Left renal pelvis (tissue), 4 donors: ENCODE data around the gene ELFN2. TPM values are rescaled to one million over a fixed set of nuclear protein-coding genes. Genes with fewer than 3 reads are reported as not detected.
A peak's percentile ranks its signal among the peaks of the same experiment; 100 is the strongest.
"Not testable (repeated sequence)": the region's sequence is repeated elsewhere in the genome, so short reads cannot be mapped to it uniquely, and the experiment has no call there.

ENCODE experiments used
- DNase-seq, 4 donors: peaks; one replicate each; pipeline ENCODE4 v3.0.0-alpha.2; 2013; ENCODE audit warnings: low read depth in 4 of 4, low spot score in 3 of 4
- polyA plus RNA-seq, 4 donors: library from polyadenylated mRNA; unstranded; fragments of 120-200 nt; gene quantifications; one replicate each; pipeline ENCODE4 v1.2.1, GENCODE V29; 2013; ENCODE audit not compliant: insufficient read length in 4 of 4

The ELFN2 gene
- polyA plus RNA-seq = 1 to 10 TPM in 3 of 4 donors, under 1 TPM in 1; 0.54 to 5.3 (median 1.4) TPM

- peak in 1 of 4 donors; percentile 48 for DNase-seq
These were observed at the start of gene ELFN2 for GRCh38 chr22:37427135-37427710. Gene ELFN2, minus strand, starts transcription at chr22:37427479. Its CDS starts 51,945 bp downstream, at chr22:37375534.

DNA sequence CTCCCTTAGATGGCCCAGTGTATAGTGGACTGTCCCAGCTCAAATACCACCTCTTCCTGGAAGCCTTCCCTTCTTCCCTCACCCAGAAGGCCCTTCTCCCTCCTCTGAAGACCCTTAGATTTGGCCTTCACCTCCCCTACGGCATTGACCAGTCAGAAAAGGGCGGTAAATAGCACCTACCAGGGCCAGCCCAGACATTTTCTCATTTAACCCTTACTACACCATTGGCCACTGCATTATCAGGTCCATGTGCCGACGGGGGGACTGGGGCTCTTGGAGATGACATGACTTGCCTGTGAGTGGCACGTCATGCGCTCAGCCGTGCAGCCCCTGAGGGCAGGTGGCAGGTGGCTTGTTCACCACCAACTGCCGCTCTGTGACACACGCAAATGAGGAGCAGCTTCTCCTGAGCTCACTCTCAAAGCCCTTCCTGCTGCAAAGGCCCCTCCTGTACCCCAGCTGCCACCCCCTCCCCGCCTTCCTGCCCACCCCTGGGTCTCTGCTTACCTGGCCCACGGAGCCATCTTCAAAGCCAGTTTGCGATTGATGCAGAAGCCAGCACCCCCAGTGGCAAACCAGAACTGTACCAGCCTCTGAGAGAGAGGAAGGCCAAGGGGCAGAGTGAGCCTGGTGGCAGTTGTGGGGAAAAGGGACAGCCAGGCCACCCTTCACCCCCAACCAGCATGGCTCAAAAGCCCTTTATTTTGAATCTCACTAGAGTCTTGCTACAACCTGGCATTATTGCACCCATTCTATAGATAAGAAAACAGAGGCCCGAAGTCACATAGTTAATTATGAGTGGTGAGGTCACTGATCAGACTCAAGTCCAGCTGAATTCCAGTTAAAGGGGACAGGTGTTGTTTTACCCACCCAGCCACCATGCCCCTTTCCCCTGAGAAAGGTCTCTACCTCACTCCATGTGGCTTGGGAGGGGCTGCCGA is 49.4 kb upstream of the ELFN2 start:
- no peak for DNase-seq

- DNase-seq = no peak
These were observed 47.3 kb upstream of the ELFN2 start for GRCh38 chr22:37474447-37475090.

- no peak for DNase-seq
These were observed 46.2 kb upstream of the ELFN2 start for GRCh38 chr22:37473437-37473946.

DNA sequence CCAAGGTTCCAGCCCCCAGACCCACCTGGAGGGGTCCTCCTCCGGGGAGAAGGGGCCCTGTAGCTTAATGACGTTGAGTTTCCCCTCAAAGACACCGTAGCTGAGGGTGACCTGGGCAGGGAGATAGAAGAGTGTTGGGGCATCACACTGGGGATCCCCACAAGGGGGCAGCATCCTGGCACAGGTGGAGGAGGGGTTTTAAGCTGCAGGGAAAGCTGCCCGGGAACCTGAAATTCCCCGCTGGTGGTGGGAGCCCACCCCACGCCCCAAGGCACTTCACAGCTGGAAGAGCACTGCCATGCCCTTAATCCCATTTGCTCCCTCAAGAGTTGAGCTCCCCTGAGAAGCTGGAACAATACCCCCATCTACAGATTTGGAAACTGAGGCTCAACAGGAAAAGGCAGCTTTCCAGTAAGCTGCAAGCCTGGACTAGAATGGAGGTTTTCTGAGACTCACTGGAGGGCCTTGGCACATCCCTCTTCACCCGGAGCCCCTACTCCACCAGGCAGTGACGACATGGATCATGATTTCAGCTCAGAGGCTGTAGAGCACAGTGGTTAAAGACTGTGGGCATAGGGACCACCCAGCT is 45.2 kb upstream of the ELFN2 start:
- DNase-seq = no peak

GRCh38 chr22:37471727-37472417 is 44.6 kb upstream of the ELFN2 start:
- no peak for DNase-seq

DNA sequence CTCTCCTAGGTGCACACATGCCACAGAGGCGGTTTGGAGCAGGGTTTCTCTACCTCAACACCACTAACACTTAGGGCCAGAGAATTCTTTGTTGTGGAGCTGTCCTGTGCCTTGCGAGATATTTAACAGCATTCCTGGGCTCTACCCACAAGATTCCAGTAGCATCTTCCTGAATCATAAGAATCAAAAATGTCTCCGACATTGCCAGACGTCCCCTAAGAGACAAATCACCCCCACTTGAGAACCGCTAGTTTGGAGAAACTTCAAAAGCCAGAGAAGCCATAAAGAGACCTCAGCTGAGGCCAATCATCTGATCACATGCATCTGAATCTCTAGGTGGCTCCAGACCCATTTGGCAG is 42.8 kb upstream of the ELFN2 start:
- no peak for DNase-seq

DNA sequence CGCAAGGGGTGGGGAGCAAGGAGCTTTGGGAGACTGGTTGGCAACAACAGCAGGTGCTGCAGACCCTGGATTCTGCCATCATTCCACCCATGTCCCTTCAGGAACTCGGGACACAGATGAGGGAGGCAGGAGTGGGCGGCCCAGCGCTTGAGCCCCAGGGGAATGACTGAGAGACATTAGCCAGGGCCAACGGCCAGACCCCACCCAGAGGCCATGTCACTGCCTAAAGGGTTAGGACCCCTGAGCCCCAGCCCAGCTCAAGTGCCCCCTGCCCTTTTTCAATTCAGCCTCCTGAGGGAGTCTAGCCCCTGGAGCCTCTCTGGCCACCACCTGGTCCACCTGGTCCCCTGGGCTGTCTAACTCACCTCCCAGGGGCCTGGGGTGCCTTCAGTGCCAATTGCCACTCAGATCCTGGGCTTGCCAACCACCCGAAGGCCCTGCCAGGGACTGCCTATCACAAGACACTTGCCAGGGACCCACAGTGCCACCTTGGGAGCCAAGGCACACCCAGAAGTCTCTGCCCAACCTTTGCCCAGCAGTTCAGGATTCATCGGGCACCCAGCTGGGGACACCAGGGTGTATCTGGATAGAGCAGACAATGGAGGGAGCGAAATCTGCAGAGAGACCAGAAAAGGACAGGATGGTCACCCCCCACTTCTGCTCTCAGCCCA is 42.3 kb upstream of the ELFN2 start:
- no peak for DNase-seq

DNA sequence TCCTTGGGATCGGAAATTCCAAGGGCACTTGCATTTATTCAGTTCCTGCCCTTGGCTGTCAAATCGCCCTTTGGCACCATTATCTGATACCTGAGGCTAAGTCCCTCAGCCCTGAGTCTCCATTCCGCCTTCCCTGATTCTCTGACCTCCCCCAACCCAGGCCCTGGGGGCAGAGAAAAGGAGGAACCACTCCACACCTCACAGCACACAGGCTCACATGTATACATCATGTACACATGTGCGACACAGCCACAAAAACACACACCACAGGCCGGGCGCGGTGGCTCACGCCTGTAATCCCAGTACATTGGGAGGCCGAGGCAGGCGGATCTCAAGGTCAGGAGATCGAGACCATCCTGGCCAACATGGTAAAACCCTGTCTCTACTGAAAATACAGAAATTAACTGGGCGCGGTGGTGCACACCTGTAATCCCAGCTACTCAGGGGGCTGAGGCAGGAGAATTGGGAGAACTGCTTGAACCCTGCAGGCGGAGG is 41.0 kb upstream of the ELFN2 start:
- not testable (repeated sequence) for DNase-seq

DNA sequence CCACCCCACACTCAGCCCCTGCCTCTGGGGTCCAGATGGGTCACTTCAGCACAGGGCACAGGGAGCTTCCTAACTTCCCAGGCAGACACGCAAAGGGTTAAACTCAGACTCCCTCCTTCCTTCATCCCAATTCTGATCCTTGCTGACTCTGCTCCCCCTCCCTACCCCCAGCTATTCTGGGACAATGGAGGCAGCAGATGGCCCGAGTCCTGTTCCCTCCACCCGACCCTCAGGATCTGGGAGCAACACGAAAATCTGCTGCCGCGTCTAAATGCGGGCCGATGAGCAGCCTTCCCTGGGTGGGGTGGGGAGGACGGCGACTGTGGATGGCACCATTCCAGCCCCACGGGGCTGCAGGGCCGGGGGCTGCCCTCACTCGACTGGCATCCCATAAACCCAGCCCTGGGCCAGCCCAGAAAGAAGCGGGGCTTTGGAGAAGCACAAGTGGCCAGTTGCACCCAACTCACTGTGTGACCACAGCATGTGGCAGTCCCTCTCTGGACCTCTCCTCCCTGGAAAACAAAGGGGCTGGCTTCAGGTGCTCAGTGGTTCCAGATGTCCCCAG is 40.2 kb upstream of the ELFN2 start:
- DNase-seq = no peak

DNA sequence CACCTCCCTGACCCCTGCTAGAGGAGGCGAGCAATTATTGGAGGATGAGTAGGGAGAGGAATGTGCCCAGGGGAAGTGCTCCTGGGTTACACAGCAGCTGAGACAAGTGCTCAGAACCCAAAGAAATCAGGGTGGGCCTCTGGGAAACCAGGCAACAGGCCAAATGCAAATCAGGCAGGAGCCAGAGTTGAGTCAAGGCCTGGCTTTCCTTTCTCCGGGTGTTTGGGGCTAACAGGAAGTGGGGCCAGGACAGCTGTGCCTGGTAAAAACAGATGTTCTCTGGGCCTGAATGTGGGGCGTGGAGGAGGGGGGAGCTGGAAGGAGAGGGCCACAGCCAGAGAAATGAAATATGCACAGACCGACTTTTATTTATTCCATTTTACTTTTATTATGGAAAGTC is 36.9 kb upstream of the ELFN2 start:
- DNase-seq = no peak

GRCh38 chr22:37462983-37463382 is 35.7 kb upstream of the ELFN2 start:
- peak in 1 of 4 donors; percentile 56 for DNase-seq

DNA sequence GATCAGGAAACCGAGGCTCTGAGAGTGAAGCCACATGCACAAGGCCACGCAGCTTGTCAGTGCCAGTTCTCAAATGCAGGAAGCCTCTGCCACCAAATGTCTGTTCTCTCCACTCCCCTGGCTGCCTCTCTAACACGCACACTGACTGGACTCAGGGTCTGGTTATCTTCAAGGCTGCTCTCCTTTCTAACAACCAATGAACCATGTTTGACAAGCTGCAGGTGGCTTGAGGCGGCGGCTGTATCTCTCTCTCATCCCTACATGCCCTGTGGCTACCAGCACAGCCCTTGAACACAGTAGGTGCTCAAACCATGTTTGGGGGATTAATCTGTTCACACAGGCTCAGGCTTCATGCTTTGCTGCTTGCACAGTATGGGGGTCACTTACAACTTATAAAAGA is 35.2 kb upstream of the ELFN2 start:
- DNase-seq = no peak

DNA sequence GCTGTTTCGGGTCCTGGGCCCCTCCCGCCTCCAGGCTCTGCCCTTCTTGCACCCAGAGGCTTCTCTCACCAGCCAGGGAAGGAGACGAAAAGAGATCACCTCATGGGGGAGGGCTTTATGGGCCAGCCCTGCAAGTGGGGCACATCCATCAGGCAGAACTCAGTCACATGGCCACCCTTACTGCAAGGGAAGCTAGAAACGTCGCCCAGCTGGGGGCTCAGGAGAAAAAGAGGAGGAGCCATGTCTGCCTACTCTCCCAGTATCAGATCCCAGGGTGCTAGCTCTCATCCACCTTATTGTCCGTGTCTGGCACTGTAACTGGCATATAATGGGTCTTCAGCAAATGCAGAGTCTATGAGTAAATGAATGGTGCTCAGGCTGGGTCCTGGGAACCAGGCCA is 34.7 kb upstream of the ELFN2 start:
- DNase-seq = no peak

DNA sequence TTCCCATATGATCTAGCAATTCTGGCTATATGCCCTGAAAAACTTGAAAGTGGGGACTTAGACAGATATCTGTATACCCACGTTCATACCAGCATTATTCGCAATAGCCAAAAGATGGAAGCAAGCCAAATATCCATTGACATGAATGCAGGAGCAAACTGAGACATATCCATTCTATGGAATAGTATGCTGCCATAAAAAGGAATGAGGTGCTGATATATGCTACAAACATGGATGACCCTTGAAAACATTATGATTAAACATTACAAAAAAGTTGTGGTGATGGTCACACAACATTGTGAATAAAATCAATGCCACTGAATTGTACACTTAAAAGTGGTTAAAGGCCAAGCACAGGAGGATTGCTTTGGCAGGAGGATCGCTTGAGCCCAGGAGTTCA is 33.4 kb upstream of the ELFN2 start:
- DNase-seq = no peak

GRCh38 chr22:37459206-37459605 is 31.9 kb upstream of the ELFN2 start:
- DNase-seq = no peak

GRCh38 chr22:37457093-37457893 is 30.0 kb upstream of the ELFN2 start:
- peak in 3 of 4 donors; percentile 31 to 46 (median 40) for DNase-seq

- DNase-seq = no peak
These were observed 29.1 kb upstream of the ELFN2 start for GRCh38 chr22:37456346-37456745.
